A673 (cell line): ENCODE results near the gene DPP7.

Experiments
- CTCF ChIP-seq: fragments of 300-800, 200-600 bp; sonication (generic); conservative IDR thresholded peaks from 2 replicates; pipeline ENCODE4 v1.5.1; 2017; ENCODE audit warnings: low read depth, mild to moderate bottlenecking, antibody characterized with exemption, low read length, moderate library complexity, mixed read lengths
- EZH2 ChIP-seq: fragments of 200-600 bp; sonication (generic); IDR thresholded peaks from 2 replicates; pipeline ENCODE4 v1.6.1; 2017; ENCODE audit warnings: borderline replicate concordance, low read depth, mild to moderate bottlenecking, mixed read lengths, antibody characterized with exemption, low read length; ENCODE audit not compliant: poor library complexity, severe bottlenecking

GRCh38 chr9:137103206-137103999 is 11.1 kb downstream of the DPP7 start:
- TF ChIP-seq CTCF (no peak), EZH2 (no peak)
